Activated CD4-positive, alpha-beta T cell treated with anti-CD3 and anti-CD28 coated beads, Interleukin-2, amount 50 U/mL, for 24 hours (primary cell): ENCODE data around the gene ACTRT2.

Source experiments
- DNase-seq, 2 donors: peaks; one replicate each; pipeline ENCODE4 v3.0.0-alpha.2; 2020; ENCODE audit warnings: low read depth in 1 of 2, low spot score in 1 of 2

The ACTRT2 gene

GRCh38 chr1:3021233-3021671 is at the start of gene ACTRT2:
ACTRT2 (plus strand) TSS chr1:3021467; CDS start chr1:3021687, 220 bp downstream.
- no peak for DNase-seq

DNA sequence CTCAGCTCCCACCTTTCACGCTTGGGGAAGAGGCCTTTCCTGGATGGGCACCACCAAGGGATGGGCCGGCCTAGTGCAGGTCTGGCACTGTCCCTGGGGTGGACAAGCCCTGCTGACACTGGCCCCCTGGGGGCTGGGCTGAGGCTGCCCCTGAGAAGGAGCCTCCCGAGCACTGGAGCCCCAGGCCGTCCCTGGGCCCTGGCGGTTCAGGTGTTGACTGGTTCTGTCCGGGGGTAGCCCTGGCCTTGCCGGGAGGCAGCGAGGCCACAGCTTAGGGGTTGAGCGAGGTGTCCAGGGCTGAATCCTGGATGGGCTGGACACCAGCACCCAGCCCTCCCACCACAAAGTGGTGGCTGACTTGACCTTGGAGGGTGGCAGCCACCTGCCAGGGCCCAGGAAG is 49.7 kb upstream of the ACTRT2 start:
- no peak for DNase-seq

GRCh38 chr1:2972011-2972878 is 49.0 kb upstream of the ACTRT2 start:
- DNase-seq, result no peak

- no peak for DNase-seq
Measured at GRCh38 chr1:2972879-2973575, 48.2 kb upstream of the ACTRT2 start.

DNA sequence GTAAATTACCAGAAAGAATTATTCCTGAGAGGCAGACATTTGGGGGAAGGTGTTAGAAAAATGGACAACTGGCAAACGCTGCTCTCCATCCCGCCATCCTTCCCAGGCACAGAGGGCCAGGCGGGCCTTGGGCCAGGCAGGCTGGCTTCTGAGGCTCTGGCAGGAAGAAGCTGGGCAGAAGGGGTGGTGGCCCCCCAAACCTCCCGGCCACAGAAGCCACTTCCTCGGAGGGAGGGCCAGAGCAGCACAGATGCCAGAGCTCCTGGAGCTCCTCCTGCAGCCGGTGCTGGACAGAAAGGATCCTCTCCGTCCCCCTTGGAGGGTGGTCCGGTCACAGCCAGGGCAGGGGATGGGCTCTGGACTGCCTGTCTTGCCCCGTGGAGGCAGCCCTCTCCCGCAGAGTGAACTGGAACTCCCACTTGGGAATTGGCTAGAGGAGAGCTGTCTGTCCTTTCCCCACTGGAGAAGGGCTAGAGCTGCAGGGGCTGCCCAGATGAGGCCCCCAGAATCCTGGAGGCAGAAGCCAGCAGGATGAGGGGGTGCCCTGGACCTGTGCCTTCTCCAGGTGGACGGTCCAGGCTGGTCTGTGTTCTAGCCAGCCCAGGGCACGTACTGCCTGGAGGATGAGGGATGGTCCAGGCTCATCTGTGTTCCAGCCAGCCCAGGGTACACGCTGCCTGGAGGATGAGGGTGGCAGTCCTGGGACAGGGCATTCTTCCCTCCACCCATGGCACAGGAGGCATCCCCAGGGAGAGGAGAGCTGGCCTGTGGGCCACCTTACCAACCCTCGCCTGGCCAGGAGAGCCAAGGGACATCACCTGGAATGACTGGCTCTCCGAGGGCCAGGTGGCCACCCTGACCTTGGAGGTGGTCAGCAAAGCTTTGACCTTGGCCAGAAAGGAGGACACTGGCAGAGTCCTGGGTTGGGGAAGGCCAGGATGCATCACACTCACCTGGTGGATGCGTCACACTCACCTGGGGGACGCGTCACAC is 47.4 kb upstream of the ACTRT2 start:
- DNase-seq, result no peak

DNA sequence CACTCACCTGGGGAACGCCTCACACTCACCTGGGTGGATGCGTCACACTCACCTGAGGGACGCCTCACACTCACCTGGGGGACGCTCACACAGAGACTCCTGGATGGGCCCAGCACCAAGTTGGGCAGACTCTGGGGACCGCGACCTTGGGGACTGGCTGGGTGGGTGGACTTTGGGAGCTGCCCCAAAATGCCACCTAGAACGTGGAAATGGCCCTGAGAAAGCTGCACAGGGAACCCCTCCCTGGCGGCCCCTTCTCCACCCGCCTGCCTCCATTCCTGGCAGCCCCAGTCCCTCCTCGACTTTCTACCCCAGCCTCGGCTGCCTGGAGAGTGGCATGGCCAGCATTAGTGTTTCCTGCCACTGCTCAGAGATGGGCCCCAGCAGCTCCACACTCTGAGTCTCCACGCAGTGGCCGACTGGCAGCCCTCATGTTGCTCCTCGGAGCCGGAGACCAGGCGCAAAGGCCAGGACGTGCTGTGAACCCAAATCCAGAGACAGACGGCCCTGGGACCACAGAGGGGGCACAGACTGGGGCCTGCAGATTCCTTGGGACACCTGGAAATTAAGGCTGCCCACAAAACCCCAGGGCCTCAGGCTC is 46.5 kb upstream of the ACTRT2 start:
- no peak for DNase-seq

- no peak for DNase-seq
Measured at GRCh38 chr1:2975466-2976179, 45.6 kb upstream of the ACTRT2 start.

DNA sequence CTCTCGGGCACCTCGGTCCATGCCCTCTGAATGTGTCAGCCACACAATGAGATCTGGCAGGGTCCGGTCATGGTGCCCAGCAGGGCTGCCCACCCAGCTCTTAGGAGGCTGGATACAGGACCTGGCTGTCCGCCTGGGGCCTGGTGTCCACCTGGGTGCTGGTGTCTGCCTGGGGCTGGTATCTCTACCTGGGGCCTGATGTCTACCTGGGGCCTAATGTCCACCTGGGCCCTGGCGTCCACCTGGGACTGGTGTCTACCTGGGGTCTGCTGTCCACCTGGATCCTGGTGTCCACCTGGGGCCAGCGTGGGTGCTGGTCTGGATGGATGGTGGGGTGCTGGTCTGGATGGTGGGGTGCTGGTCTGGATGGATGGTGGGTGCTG is 45.1 kb upstream of the ACTRT2 start:
- no peak for DNase-seq

DNA sequence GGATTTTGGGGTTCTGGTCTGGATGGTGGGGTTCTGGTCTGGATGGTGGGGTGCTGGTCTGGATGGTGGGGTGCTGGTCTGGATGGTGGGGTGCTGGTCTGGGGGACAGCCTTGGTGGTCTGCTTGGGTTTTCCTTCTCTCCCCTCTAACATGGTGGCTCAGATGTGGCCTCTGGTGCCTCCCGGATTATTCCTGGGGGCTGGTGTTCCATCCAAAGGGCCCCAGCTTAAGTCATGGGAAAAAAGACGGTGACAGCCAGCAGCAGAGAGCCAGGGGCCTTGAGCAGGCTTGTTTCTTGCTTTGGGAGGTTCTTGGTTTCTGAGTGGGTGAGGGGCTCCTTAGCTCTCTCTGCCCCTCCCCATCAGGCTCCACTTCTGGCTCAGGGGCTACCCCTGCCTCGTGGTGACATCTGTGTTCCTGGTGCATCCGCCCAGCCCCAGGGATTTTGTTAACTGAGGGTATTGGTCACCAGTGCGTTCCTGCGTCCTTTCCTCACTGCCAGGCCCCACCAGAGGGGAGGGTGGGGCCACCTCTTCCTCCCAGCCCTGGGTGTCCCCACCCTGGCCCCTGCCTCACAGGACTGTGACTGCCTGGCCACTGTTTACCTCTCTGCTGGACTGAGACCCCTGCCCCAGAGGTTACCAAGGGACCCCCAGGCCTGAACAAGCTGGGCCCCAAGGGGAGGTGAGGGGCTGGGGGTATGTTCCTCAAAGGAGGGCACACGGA is 43.2 kb upstream of the ACTRT2 start:
- DNase-seq, result no peak

- DNase-seq, result no peak
Measured at GRCh38 chr1:2978691-2979190, 42.5 kb upstream of the ACTRT2 start.

GRCh38 chr1:2979191-2980072 is 41.8 kb upstream of the ACTRT2 start:
- DNase-seq, result no peak

DNA sequence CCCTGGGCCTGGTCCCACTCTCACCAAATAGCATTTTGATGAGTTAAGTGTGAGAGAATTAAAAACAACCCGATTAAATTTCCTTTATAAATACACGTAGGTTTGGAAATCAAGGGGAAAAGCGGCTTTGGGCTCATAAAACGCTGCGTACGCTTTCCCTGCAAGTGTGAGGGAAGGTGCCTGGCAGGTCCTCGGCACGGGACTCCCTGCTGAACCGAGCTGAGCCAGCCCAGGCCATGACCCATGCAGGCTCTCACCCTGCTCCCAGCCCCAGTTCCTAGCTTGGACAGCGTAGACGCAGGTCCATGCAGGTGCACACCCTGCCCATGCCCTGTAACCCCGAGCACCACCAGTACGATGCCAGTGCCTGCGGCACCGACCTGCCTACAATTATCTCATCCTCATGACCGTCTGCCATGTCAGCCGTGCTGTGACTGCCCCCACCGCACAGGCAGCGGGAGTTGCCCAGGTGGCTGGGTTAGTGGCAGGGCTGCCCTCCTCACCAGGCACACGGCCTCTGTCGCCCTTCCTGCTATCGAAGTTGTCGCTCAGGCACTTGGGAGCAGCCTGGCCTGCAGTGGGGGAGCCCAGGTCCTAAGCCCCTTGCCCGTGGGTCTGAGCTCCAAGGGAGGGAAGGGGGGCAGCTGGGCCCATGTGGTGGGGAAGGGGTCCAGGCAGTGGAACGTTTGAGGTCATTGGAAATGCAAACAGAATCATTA is 41.0 kb upstream of the ACTRT2 start:
- DNase-seq, result no peak

GRCh38 chr1:2980849-2981248 is 40.4 kb upstream of the ACTRT2 start:
- DNase-seq, result no peak

DNA sequence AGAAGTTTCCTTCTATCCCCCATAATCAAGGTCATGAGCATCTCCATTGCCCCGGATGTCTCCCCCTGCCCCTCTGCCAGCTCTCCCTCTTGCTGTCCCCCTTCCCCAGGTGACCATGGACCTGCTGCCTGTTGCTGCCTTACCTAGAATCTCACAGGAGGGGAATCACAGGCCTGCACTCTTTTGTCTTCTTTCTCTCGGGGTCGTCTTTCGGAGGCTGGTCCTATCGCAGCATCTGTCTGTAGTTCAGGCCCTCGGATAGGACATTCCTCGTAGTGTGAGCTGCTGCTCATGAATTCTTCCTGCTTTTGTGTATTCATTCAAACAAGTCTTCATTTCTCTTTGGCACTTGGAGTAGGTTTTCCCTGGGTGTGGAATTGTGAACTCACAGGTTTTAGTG is 39.9 kb upstream of the ACTRT2 start:
- no peak for DNase-seq

DNA sequence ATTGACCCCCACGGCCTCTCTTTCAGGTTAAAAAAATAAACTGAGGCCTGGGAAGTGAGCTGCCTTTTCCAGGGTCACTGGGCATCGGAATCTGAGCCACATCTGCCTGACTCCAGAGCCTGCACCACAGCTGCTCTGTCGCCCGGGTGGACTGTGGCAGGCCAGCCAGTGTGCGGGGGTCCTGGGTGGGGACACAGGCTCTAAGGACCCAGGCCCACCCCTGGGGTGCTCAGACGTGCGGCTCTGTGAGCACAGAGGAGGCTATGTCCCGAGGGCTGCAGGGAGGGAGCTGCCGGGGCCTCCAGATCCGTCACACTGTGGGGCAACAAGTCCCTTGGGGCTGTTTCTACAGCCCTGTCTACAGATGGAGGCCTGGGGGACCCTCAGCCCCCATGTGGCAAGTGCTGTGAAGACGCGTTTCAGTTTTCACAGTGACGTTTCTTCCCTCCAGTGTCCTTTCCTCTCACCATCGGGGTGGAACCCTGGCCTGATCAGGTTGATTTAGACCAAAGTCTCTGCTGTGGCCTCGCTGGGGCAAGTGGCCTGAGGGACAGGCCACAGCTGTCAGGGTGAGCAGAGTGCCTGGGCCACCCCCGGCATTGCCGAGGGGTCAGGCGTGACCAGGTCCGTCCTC is 39.2 kb upstream of the ACTRT2 start:
- DNase-seq, result no peak

DNA sequence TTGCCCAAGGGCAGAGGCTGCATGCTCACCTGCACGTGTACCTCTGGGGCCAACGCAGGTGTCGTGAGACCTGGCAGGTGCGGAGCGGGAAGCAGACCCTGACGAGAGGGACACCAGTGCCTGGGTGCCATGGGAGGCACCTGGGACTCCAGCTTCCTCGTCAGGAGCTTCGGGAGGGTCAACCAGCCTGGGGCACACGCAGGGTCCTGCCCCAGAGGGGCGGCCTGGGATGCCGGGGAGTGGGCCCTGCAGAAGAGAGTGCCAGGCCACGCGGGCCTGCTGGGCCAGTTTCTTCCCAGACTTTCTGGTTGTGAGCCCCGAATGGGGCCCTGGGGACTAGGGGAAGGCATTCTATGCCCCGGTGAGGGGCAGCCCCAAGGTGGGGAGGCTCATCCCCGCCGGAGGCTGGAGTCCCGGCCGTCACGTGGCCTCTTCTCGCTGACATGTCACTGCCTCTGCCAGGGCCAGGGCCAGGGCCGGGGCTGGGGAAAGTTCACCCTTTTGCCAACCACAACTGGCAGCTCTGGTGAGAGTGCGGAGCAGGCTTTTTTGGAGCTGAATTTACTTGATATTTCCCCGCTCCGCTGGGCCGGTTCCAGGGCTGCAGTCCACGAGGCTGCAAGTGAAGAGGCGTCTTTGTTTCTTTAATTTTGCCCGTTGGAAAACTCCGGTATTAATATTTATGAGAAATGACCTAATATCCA is 38.5 kb upstream of the ACTRT2 start:
- no peak for DNase-seq

DNA sequence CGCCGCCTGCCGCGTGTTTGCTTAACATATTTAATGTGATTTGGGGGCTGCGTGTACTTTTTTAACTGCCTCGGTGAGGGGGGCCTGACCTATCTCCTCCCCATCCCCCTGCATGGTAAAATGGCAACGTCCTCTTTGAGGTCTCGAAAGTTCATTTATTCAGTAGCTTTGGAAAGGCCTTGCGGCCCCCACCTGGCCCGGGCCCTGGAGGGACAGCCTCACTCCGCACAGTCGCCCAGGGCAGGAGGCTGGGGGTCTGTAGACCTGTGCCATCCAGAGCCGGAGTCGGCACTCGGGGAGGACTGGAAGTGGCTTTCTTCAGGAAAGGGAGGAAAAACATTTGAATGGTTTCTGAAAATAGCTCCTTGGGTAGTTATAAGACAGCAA is 38.0 kb upstream of the ACTRT2 start:
- no peak for DNase-seq
